Panc1 (cell line): ENCODE data around the gene MAPK7. TPM values are rescaled to one million over a fixed set of nuclear protein-coding genes. Genes with fewer than 3 reads are reported as not detected.

ENCODE experiments used
- ATAC-seq: fragments of 200-7000 bp; cut with Tn5 transposase; 2 replicates; pipeline ENCODE4 v1.9.1; 2020; ENCODE audit warnings: mild to moderate bottlenecking, moderate library complexity
- BruUV-seq: library from RNA; stranded (reverse); fragments of 400-500 nt; replicated peaks from 2 replicates; lab custom pipeline; 2021; lab: Mats Ljungman, UMichigan
- CTCF ChIA-PET: fragments of 300-600 bp; sonication (Branson Sonifier 250); formaldehyde crosslinking; loops from one replicate; lab custom pipeline; 2022; ENCODE audit warnings: antibody characterized with exemption; lab: Charles Lee
- POLR2A ChIA-PET: fragments of 300-600 bp; sonication (Branson Sonifier 250); formaldehyde crosslinking; loops from one replicate; lab custom pipeline; 2022; ENCODE audit warnings: antibody characterized with exemption; lab: Charles Lee
- DNase-seq: peaks from one replicate; pipeline ENCODE4 v3.0.0-alpha.2; 2010; ENCODE audit warnings: low read depth, low spot score
- H3K27ac ChIP-seq: 2 replicates; pipeline ENCODE4 v1.5.1; 2011; ENCODE audit warnings: mild to moderate bottlenecking, low read length, inconsistent platforms
- H3K27me3 ChIP-seq: fragments of 200-500 bp; sonication (Bioruptor generic); 2 replicates; pipeline ENCODE4 v1.6.0; 2014; ENCODE audit warnings: low read length, inconsistent platforms; ENCODE audit not compliant: control insufficient read depth, insufficient read depth
- H3K36me3 ChIP-seq: fragments of 200-500 bp; sonication (Bioruptor generic); 2 replicates; pipeline ENCODE4 v1.5.1; 2014; ENCODE audit warnings: inconsistent platforms, mild to moderate bottlenecking, low read length, moderate library complexity; ENCODE audit not compliant: control insufficient read depth, insufficient read depth
- H3K4me1 ChIP-seq: 2 replicates; pipeline ENCODE4 v1.5.1; 2011; ENCODE audit warnings: inconsistent platforms, mild to moderate bottlenecking, low read length, moderate library complexity; ENCODE audit not compliant: control insufficient read depth, insufficient read depth
- H3K4me3 ChIP-seq, 2 experiments: 2 replicates each; pipeline ENCODE4 v1.5.1; 2011 to 2012; ENCODE audit warnings: low read depth in 2 of 2, low read length in 2 of 2, mild to moderate bottlenecking in 2 of 2, inconsistent platforms in 1 of 2, moderate library complexity in 1 of 2
- H3K9me3 ChIP-seq: fragments of 200-500 bp; sonication (Bioruptor generic); 2 replicates; pipeline ENCODE4 v1.5.1; 2014; ENCODE audit warnings: low read depth, mild to moderate bottlenecking, inconsistent platforms, low read length, moderate library complexity; ENCODE audit not compliant: control insufficient read depth, insufficient read depth
- CTCF ChIP-seq: fragments of 450-650 bp; IDR thresholded peaks from 2 replicates; pipeline ENCODE4 v1.5.1; 2017; ENCODE audit warnings: mild to moderate bottlenecking
- POLR2AphosphoS5 ChIP-seq: IDR thresholded peaks from 2 replicates; pipeline ENCODE4 v1.6.1; 2012; ENCODE audit warnings: mild to moderate bottlenecking, low read depth, low read length, moderate library complexity
- REST ChIP-seq, 2 experiments: IDR thresholded peaks; 2 replicates each; pipeline ENCODE4 v1.6.1; 2011 to 2012; ENCODE audit warnings: low read depth in 2 of 2, control low read depth in 1 of 2, low read length in 1 of 2, mild to moderate bottlenecking in 1 of 2, moderate library complexity in 1 of 2; ENCODE audit not compliant: insufficient read depth in 1 of 2
- SIN3A ChIP-seq: IDR thresholded peaks from 2 replicates; pipeline ENCODE4 v1.6.1; 2012; ENCODE audit warnings: low read depth, mild to moderate bottlenecking, low read length, moderate library complexity, borderline replicate concordance; ENCODE audit not compliant: insufficient read depth
- TCF7L2 ChIP-seq: IDR thresholded peaks from 2 replicates; pipeline ENCODE4 v1.6.1; 2011; ENCODE audit warnings: mild to moderate bottlenecking, low read depth, low read length, inconsistent platforms
- in situ Hi-C: cut with HindIII; loops from 2 replicates; pipeline ENCODE4 v1.10.0; 2016; ENCODE audit warnings: low sequenced_read_pairs, low pct_unique_long_range_greater_than_20kb
- intact Hi-C: fragments of 100-400 bp; cut with micrococcal nuclease; formaldehyde crosslinking; loops from one replicate; pipeline ENCODE4 v1.10.0; 2022; ENCODE audit not compliant: unreplicated experiment
- total RNA-seq: library from RNA; stranded (reverse); gene quantifications from one replicate; pipeline ENCODE4 v1.2.1, GENCODE V29; 2021; ENCODE audit not compliant: unreplicated experiment

The MAPK7 gene
- total RNA-seq, 1 experiment from 2014 or later = 28.9 TPM

- Histone ChIP-seq H3K4me3 (no peak overlapping the region), H3K36me3 (no peaks in the 10 kb centered on the region), H3K4me1 (no peaks in the 10 kb centered on the region), H3K9me3 (peaks cover 5% of the 10 kb centered on the region; the same call in 1 of the 2 replicates), H3K27me3 (no peaks in the 10 kb centered on the region), H3K27ac (no peak overlapping the region)
- ChIA-PET POLR2A (interaction anchor here (0.5 kb wide), 1 partner anchor 11 kb away, joined by 4 read pairs; no protein-coding TSS in a partner anchor), CTCF (no interaction called here)
- ATAC-seq (no peak), DNase-seq (no peak)
- intact Hi-C loops = no loop called here
- no TSS peak for BruUV-seq
- in situ Hi-C loops = no loop called here
- TF ChIP-seq POLR2AphosphoS5 (no peak), SIN3A (no peak), TCF7L2 (no peak), CTCF (no peak), REST (IDR thresholded peaks at IDR 0.05; ENCODE audit: insufficient read depth in 1 of 2, low read depth in 2 of 2, low read length in 1 of 2) (no peak)
Observed at GRCh38 chr17:19329839-19330238, 48.5 kb upstream of the MAPK7 start.

- CTCF ChIA-PET = no interaction called here
- Histone ChIP-seq H3K4me1 (no peaks in the 10 kb centered on the region), H3K27ac (no peak overlapping the region), H3K27me3 (no peaks in the 10 kb centered on the region), H3K9me3 (peaks cover 1% of the 10 kb centered on the region; the same call in 1 of the 2 replicates), H3K36me3 (no peaks in the 10 kb centered on the region), H3K4me3 (no peak overlapping the region)
- DNase-seq (no peak), ATAC-seq (no peak)
- intact Hi-C loops (no loop called here), in situ Hi-C loops (no loop called here)
- POLR2A ChIA-PET = no interaction called here
- no TSS peak for BruUV-seq
- TF ChIP-seq TCF7L2 (no peak), CTCF (no peak), REST (IDR thresholded peaks at IDR 0.05; ENCODE audit: insufficient read depth in 1 of 2, low read depth in 2 of 2, low read length in 1 of 2) (no peak), SIN3A (no peak), POLR2AphosphoS5 (no peak)
Observed at GRCh38 chr17:19330271-19330670, 48.0 kb upstream of the MAPK7 start.
